Muscle layer of duodenum (tissue), 2 donors: Measurements from ENCODE around the gene PLP1.

ENCODE experiments used
- H3K27ac ChIP-seq: one replicate; pipeline ENCODE4 v1.7.0; 2013; ENCODE audit warnings: mild to moderate bottlenecking, low read length
- H3K27me3 ChIP-seq: one replicate; pipeline ENCODE4 v1.7.0; 2013; ENCODE audit warnings: low read depth, mild to moderate bottlenecking, control low read depth, low read length
- H3K36me3 ChIP-seq, 2 donors: one replicate each; pipeline ENCODE4 v1.7.0; 2013; ENCODE audit warnings: low read length in 2 of 2, control low read depth in 1 of 2, mild to moderate bottlenecking in 1 of 2; ENCODE audit not compliant: insufficient read depth in 2 of 2, control insufficient read depth in 1 of 2
- H3K4me1 ChIP-seq, 2 donors: one replicate each; pipeline ENCODE4 v1.7.0; 2013; ENCODE audit warnings: low read length in 2 of 2, mild to moderate bottlenecking in 2 of 2, control low read depth in 1 of 2, moderate library complexity in 1 of 2; ENCODE audit not compliant: insufficient read depth in 2 of 2, control insufficient read depth in 1 of 2
- H3K4me3 ChIP-seq, 2 donors: one replicate each; pipeline ENCODE4 v1.7.0; 2013; ENCODE audit warnings: low read length in 2 of 2, low read depth in 1 of 2, mild to moderate bottlenecking in 1 of 2
- H3K9me3 ChIP-seq, 2 donors: one replicate each; pipeline ENCODE4 v1.7.0; 2013; ENCODE audit warnings: low read length in 2 of 2, control low read depth in 1 of 2, mild to moderate bottlenecking in 1 of 2; ENCODE audit not compliant: control insufficient read depth in 1 of 2
- donor health status: healthy.

PLP1 gene

DNA sequence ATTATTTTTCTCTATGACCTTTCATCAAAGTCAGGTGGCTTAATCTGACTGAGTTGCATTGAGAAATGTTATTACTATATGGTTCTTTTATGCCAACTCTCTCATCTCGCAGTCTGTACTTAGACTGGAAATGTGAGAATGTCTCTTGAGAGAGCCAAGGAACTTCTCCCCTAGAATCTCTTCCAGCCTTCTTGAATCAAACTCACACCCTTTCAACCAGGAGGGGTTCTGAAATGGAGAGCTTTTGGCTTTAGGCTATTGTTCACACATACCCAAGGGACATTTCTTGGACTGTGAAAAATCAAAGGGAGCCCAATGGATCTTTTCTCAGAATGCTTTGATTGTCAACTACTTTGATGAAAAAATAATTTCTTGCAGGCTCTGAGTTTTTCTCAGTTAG, 5.1 kb downstream of the PLP1 start:
- Histone ChIP-seq H3K4me3 (no peak overlapping the region), H3K27me3 (no peaks in the 10 kb centered on the region), H3K27ac (no peak overlapping the region)

GRCh38 chrX:103782640-103783039, 6.0 kb downstream of the PLP1 start:
- H3K4me1 ChIP-seq: peaks cover 0 to 18% of the 10 kb centered on the region in 2 donors
- H3K4me3 ChIP-seq: no peak overlapping the region
- no peaks in the 10 kb centered on the region for H3K9me3 ChIP-seq
- H3K27me3 ChIP-seq: no peaks in the 10 kb centered on the region
- no peak overlapping the region for H3K27ac ChIP-seq
- no peaks in the 10 kb centered on the region for H3K36me3 ChIP-seq

More for the DNA sequence above, 5.1 kb downstream of the PLP1 start:
- no peaks in the 10 kb centered on the region for H3K36me3 ChIP-seq
- H3K9me3 ChIP-seq: no peaks in the 10 kb centered on the region
- peaks cover 0 to 18% of the 10 kb centered on the region in 2 donors for H3K4me1 ChIP-seq

DNA sequence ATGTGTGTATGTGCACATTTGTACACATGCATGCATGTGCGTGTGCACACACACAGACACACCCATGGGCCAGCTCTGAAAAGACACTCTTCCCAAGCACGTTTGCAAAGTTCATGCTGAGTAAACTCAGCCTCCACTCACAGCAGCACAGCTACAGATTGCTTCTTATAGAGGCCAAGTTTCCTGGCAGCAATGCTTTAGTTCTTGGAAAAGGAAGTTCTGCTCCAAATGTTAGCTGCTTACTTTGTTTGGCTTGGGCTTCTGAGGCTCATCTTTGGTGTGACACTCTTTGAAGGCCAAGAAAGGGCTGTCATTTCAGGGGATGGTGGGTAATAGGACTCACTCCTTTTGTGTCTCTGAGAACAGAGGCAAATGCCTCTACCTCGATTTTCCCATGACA, 6.6 kb downstream of the PLP1 start:
- Histone ChIP-seq H3K27ac (no peak overlapping the region), H3K4me3 (no peak overlapping the region), H3K4me1 (peaks cover 0 to 18% of the 10 kb centered on the region in 2 donors), H3K27me3 (no peaks in the 10 kb centered on the region), H3K36me3 (no peaks in the 10 kb centered on the region), H3K9me3 (no peaks in the 10 kb centered on the region)

GRCh38 chrX:103783971-103784370, 7.3 kb downstream of the PLP1 start:
- Histone ChIP-seq H3K27me3 (no peaks in the 10 kb centered on the region), H3K4me1 (peaks cover 0 to 16% of the 10 kb centered on the region in 2 donors), H3K9me3 (no peaks in the 10 kb centered on the region), H3K36me3 (no peaks in the 10 kb centered on the region), H3K4me3 (no peak overlapping the region), H3K27ac (no peak overlapping the region)

DNA sequence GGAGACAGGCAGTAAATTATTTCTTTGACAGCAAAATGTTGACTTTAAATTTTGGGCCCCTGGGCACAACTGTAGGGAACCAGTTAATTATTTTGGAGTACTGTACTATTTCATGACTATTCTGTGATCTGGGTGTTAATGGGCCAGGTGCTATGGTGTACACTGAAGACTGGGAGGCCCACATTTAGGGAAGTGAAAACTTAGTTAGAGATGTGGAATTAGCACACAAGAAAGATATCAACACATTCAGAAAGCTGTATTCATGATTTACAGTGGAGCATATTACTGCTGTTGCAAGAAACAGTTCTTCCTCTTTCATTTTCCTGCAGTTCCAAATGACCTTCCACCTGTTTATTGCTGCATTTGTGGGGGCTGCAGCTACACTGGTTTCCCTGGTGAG, 12.4 kb downstream of the PLP1 start:
- H3K36me3 ChIP-seq: no peaks in the 10 kb centered on the region
- peaks cover 0 to 3% of the 10 kb centered on the region in 2 donors for H3K4me1 ChIP-seq
- H3K27me3 ChIP-seq: no peaks in the 10 kb centered on the region
- no peak overlapping the region for H3K4me3 ChIP-seq
- no peak overlapping the region for H3K27ac ChIP-seq
- H3K9me3 ChIP-seq: no peaks in the 10 kb centered on the region

DNA sequence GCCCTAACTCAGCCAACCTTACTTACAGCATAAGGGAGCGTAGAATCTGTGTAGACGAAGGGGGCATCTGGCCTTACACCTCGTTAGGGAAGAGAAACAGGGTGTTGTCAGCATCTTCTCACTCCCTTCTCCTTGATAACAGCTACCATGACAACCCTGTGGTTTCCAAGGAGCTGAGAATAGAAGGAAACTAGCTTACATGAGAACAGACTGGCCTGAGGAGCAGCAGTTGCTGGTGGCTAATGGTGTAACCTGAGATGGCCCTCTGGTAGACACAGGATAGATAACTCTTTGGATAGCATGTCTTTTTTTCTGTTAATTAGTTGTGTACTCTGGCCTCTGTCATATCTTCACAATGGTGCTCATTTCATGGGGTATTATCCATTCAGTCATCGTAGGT, 14.6 kb downstream of the PLP1 start:
- Histone ChIP-seq H3K36me3 (no peaks in the 10 kb centered on the region), H3K4me3 (no peak overlapping the region), H3K4me1 (no peaks in the 10 kb centered on the region), H3K27ac (no peak overlapping the region), H3K27me3 (no peaks in the 10 kb centered on the region), H3K9me3 (no peaks in the 10 kb centered on the region)

DNA sequence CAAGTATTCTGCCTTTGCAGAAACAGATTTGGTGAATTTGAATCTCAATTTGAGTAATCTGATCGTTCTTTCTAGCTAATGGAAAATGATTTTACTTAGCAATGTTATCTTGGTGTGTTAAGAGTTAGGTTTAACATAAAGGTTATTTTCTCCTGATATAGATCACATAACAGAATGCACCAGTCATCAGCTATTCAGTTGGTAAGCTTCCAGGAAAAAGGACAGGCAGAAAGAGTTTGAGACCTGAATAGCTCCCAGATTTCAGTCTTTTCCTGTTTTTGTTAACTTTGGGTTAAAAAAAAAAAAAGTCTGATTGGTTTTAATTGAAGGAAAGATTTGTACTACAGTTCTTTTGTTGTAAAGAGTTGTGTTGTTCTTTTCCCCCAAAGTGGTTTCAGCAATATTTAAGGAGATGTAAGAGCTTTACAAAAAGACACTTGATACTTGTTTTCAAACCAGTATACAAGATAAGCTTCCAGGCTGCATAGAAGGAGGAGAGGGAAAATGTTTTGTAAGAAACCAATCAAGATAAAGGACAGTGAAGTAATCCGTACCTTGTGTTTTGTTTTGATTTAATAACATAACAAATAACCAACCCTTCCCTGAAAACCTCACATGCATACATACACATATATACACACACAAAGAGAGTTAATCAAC, 15.3 kb downstream of the PLP1 start:
- H3K36me3 ChIP-seq: no peaks in the 10 kb centered on the region
- no peaks in the 10 kb centered on the region for H3K4me1 ChIP-seq
- no peak overlapping the region for H3K4me3 ChIP-seq
- H3K27ac ChIP-seq: no peak overlapping the region
- no peaks in the 10 kb centered on the region for H3K9me3 ChIP-seq
- H3K27me3 ChIP-seq: no peaks in the 10 kb centered on the region

DNA sequence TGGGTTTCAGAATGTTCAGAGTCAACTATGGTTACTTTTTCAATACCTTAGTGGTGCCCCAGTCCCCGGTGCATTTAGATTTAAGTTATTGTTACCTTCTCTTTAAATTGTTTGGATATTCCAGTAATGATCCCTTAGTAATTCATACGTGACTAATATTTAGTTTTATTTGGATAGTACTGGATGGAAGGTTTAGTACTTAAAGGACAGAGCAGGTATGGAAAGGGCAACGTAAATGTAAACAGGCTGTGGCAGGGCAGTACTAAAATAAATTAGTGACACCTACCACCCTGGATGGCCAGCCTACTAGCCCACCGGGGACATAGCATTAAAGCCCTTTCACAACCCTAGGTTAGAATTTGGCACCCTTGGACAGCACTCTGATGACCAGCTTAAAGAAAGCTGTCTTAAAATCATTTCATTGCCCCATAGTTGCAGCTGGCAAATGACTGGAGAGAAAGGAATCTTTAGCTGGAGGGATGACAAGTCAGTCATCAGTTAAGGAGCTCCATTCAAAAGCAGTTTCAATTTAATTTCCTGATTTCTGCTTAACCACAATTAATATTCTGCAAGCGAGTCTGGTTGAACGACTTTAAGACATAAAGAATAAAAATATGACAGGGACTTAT, 16.4 kb downstream of the PLP1 start:
- Histone ChIP-seq H3K27me3 (no peaks in the 10 kb centered on the region), H3K9me3 (no peaks in the 10 kb centered on the region), H3K4me1 (no peaks in the 10 kb centered on the region), H3K4me3 (no peak overlapping the region), H3K27ac (no peak overlapping the region), H3K36me3 (no peaks in the 10 kb centered on the region)

DNA sequence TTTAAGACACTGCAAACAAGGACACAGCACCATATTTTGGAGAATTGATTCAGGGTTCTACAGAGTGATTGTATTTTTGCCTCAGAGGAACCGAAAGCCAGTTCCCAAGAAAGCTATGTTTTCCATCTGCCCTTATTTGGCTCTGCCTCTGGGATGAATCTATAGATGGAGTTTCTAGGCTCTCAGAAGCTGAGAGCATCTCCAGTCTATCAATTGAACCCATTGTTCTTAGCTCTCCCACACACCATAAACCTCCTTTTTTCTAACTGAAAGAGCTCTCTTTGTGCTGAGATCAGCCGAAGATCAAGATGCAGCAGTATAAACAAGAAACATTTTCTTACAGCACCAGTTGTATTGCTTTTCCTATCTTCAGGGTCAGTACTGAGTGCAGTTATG, 16.9 kb downstream of the PLP1 start:
- Histone ChIP-seq H3K27ac (no peak overlapping the region), H3K9me3 (no peaks in the 10 kb centered on the region), H3K4me1 (no peaks in the 10 kb centered on the region), H3K4me3 (no peak overlapping the region), H3K36me3 (no peaks in the 10 kb centered on the region), H3K27me3 (no peaks in the 10 kb centered on the region)

DNA sequence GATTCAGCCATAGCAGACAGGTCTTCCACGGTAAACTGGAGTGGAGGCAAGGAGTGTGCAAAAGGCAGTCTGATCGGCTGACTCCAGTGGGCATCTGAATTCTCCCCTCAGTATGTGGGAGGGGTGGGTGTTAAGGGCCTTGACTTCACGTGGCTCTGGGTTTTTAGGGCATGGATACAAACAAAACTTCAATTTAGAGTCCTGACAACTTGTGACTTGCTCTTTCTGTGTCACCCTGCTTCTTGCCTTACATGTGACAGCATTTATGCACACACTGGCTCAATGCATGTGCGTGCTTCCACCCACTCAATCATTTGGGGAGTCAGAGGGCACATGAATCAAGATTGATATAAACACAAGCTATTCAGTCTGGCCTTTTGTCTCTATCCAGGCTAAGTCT, 17.5 kb downstream of the PLP1 start:
- Histone ChIP-seq H3K27ac (no peak overlapping the region), H3K36me3 (no peaks in the 10 kb centered on the region), H3K4me3 (no peak overlapping the region), H3K27me3 (no peaks in the 10 kb centered on the region), H3K4me1 (no peaks in the 10 kb centered on the region), H3K9me3 (no peaks in the 10 kb centered on the region)

GRCh38 chrX:103797691-103798090, 21.1 kb downstream of the PLP1 start:
- no peaks in the 10 kb centered on the region for H3K36me3 ChIP-seq
- H3K4me1 ChIP-seq: no peaks in the 10 kb centered on the region
- H3K9me3 ChIP-seq: no peaks in the 10 kb centered on the region
- H3K27me3 ChIP-seq: no peaks in the 10 kb centered on the region
- H3K27ac ChIP-seq: no peak overlapping the region
- no peak overlapping the region for H3K4me3 ChIP-seq

DNA sequence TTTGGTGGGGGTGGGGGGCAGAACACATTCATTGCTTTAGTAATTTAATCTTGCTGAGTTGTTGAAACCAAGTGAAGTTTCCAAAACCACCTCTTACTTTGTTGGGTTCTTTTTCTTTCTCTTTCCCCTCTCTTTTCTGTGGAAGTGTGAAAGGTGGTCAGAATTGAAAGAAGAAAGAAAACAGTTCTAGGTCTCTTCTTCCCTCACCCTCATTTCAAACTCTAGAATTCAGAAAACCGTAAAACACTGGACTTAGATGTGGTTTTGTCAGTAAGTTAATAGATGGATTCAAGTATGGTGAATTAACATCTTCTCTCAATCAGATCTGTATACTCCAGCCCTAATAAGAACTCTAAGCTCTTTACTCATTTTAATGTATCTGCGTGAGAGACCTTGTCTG, 23.7 kb downstream of the PLP1 start:
- Histone ChIP-seq H3K4me1 (no peaks in the 10 kb centered on the region), H3K9me3 (no peaks in the 10 kb centered on the region), H3K4me3 (no peak overlapping the region), H3K36me3 (no peaks in the 10 kb centered on the region), H3K27ac (no peak overlapping the region), H3K27me3 (no peaks in the 10 kb centered on the region)
